Measurements from ENCODE around the gene CELF2. TPM values are rescaled to one million over a fixed set of nuclear protein-coding genes. Genes with fewer than 3 reads are reported as not detected.

CELF2 gene
- total RNA-seq, 6 donors from 2014 or later: 82.7 to 193 (median 120) TPM

- no peak overlapping the region for H3K27ac ChIP-seq
- ATAC-seq (ENCODE audit: low FRiP score in 2 of 2) (no peak), DNase-seq (no peak)
- H3K27me3 ChIP-seq: no peaks in the 10 kb centered on the region
- H3K4me3 ChIP-seq: no peak overlapping the region
- peaks cover 0 to 20% (median 14%) of the 10 kb centered on the region in 4 donors for H3K4me1 ChIP-seq
- no peak for TF ChIP-seq POLR2A (IDR thresholded peaks at IDR 0.05)
- TF ChIP-seq CTCF (IDR thresholded peaks at IDR 0.05): no peak
- TF ChIP-seq POLR2AphosphoS5 (IDR thresholded peaks at IDR 0.05): no peak
- TF ChIP-seq EP300 (IDR thresholded peaks at IDR 0.05): no peak
- WGBS, 2 donors: 68 to 85% methylated on average over 7 of the region's 7 CpGs
- no peaks in the 10 kb centered on the region for H3K36me3 ChIP-seq
- H3K9me3 ChIP-seq: no peaks in the 10 kb centered on the region
Measured at GRCh38 chr10:11237571-11237970, 219.9 kb downstream of the CELF2 start.

GRCh38 chr10:11238893-11239292 is 221.2 kb downstream of the CELF2 start:
- no peak overlapping the region for H3K4me3 ChIP-seq
- peaks cover 0 to 23% (median 19%) of the 10 kb centered on the region in 4 donors for H3K4me1 ChIP-seq
- ATAC-seq (ENCODE audit: low FRiP score in 2 of 2) (no peak), DNase-seq (no peak)
- H3K27me3 ChIP-seq: no peaks in the 10 kb centered on the region
- no peaks in the 10 kb centered on the region for H3K9me3 ChIP-seq
- no peaks in the 10 kb centered on the region for H3K36me3 ChIP-seq
- peak overlapping the region in 1 of 4 donors; percentile 17 for H3K27ac ChIP-seq
- 53 to 67% methylated on average over 4 of the region's 4 CpGs for WGBS, 2 donors
- TF ChIP-seq CTCF (IDR thresholded peaks at IDR 0.05) (no peak), POLR2AphosphoS5 (IDR thresholded peaks at IDR 0.05) (no peak), POLR2A (IDR thresholded peaks at IDR 0.05) (no peak), EP300 (IDR thresholded peaks at IDR 0.05) (no peak)

GRCh38 chr10:11240641-11241040 is 223.0 kb downstream of the CELF2 start:
- Histone ChIP-seq H3K27ac (no peak overlapping the region), H3K4me1 (peaks cover 0 to 22% (median 15%) of the 10 kb centered on the region in 4 donors), H3K9me3 (no peaks in the 10 kb centered on the region), H3K36me3 (no peaks in the 10 kb centered on the region), H3K4me3 (no peak overlapping the region), H3K27me3 (no peaks in the 10 kb centered on the region)
- ATAC-seq (ENCODE audit: low FRiP score in 2 of 2) (no peak), DNase-seq (no peak)
- TF ChIP-seq POLR2AphosphoS5 (IDR thresholded peaks at IDR 0.05) (no peak), POLR2A (IDR thresholded peaks at IDR 0.05) (no peak), EP300 (IDR thresholded peaks at IDR 0.05) (no peak), CTCF (IDR thresholded peaks at IDR 0.05) (no peak)
- WGBS, 2 donors: 82 to 92% methylated on average over 7 of the region's 7 CpGs

GRCh38 chr10:11242443-11243387 is 225.0 kb downstream of the CELF2 start:
- Histone ChIP-seq H3K9me3 (no peaks in the 10 kb centered on the region), H3K4me1 (peaks cover 0 to 22% (median 15%) of the 10 kb centered on the region in 4 donors), H3K27ac (peak overlapping the region in 2 of 4 donors; percentile 56 to 65), H3K27me3 (no peaks in the 10 kb centered on the region), H3K36me3 (no peaks in the 10 kb centered on the region), H3K4me3 (no peak overlapping the region)
- 63 to 69% methylated on average over 20 to 25 of the region's 25 CpGs for WGBS, 2 donors
- peak; percentile 50 to 66 for ATAC-seq (ENCODE audit: low FRiP score in 2 of 2)
- DNase-seq: peak in 1 of 2 donors; percentile 76
- TF ChIP-seq EP300 (IDR thresholded peaks at IDR 0.05) (no peak), POLR2AphosphoS5 (IDR thresholded peaks at IDR 0.05) (peak in 1 of 2 donors; percentile 51), POLR2A (IDR thresholded peaks at IDR 0.05) (no peak), CTCF (IDR thresholded peaks at IDR 0.05) (no peak)
